T47D (cell line): Measurements from ENCODE around the gene EFHC1.
A peak's percentile ranks its signal among the peaks of the same experiment; 100 is the strongest.

Experiments used
- DNase-seq, 2 experiments: peaks; one replicate each; pipeline versions ENCODE4 v3.0.0 to v3.0.0-alpha.2; 2011 to 2012; ENCODE audit warnings: low read depth in 1 of 2, low spot score in 1 of 2
- JUND ChIP-seq: IDR thresholded peaks from 2 replicates; pipeline ENCODE4 v1.6.1; 2012; ENCODE audit warnings: low read depth
- in situ Hi-C: cut with HindIII; loops from 2 replicates; pipeline ENCODE4 v1.10.0; 2016; ENCODE audit warnings: low sequenced_read_pairs, low pct_unique_long_range_greater_than_20kb

Gene EFHC1

DNA sequence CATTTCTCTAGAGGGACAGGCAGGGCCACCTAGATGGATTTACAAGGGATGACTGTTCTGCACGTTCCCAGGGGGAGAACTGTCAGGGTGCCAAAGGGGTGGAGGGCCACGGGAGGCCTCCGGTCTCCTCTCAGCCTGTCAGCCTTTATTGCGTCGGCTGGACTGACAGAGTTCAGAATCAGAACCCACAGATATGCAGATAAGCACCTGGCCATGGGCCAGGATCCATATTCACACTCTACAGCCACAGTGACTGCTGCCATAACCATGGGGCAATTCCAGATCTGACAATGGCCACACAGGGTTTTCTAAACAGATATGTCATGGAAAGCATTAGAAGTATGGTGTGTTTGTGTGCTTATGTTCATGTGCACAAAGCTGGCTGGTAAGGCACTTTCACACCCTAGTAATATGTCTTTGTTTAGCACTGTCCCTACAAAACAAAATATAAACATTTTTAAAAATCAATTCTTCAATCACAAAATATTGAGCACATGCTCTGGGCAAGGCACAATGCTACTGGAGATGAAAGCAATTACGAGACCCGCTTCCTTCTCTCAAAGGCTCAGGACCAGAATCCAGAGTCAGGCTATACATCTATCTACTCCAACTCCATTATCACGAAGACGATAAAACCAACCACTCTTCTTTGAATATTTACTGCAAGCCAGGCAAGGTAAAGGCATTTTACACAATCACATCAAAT is 127.7 kb downstream of the EFHC1 start:
- DNase-seq, result peak in 1 of 2 experiments; percentile 27
- in situ Hi-C loops, result no loop called here
- TF ChIP-seq JUND, result no peak

DNA sequence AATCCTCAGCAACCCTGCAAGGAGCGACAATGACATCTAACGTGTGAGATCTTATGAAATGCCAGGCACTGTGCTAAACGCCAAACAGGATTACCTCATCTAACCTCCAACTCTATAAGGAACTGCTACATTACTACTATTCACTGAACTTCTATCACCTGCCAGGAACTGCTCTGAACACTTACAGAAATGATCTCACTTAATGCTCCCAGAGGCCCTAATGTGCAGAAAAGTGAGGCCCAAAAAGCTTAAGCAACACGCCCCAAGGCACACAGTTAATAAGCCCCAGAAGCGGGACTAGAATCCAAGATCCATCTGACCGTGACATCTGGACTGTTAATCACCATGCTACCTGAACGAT is 128.2 kb downstream of the EFHC1 start:
- in situ Hi-C loops, result no loop called here
- TF ChIP-seq JUND, result no peak
- DNase-seq, result no peak

DNA sequence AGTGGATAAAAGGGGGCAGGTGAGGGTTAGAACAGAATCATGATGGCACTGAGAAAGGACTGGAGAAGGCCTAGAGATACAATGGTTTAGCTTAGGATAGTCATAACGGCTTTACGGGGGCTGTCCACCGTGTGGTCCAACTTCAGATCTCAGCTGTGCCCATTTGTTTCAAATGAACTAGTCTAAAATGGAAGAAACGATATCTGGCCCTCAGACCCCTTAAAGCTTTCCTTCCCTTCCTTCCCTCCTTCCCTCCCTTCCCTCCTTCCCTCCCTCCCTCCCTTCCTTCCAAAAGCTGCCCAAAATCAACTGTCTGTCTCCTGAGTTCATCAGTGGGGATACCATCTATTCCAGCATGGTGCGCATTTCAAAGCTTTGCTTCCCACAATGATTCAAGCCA is 128.9 kb downstream of the EFHC1 start:
- TF ChIP-seq JUND, result no peak
- DNase-seq, result no peak
- in situ Hi-C loops, result no loop called here

- no peak for TF ChIP-seq JUND
- in situ Hi-C loops, result no loop called here
- no peak for DNase-seq
Measured at GRCh38 chr6:52549428-52549827, 129.3 kb downstream of the EFHC1 start.

GRCh38 chr6:52550014-52550575 is 130.0 kb downstream of the EFHC1 start:
- in situ Hi-C loops, result no loop called here
- no peak for TF ChIP-seq JUND
- no peak for DNase-seq

- in situ Hi-C loops, result no loop called here
- no peak for TF ChIP-seq JUND
- DNase-seq, result no peak
Measured at GRCh38 chr6:52550870-52551269, 130.7 kb downstream of the EFHC1 start.

- TF ChIP-seq JUND, result peak; percentile 62; the same call in 1 of the 2 replicates
- in situ Hi-C loops, result no loop called here
- DNase-seq, result peak in 1 of 2 experiments; percentile 91
Measured at GRCh38 chr6:52551483-52552277, 131.5 kb downstream of the EFHC1 start.

DNA sequence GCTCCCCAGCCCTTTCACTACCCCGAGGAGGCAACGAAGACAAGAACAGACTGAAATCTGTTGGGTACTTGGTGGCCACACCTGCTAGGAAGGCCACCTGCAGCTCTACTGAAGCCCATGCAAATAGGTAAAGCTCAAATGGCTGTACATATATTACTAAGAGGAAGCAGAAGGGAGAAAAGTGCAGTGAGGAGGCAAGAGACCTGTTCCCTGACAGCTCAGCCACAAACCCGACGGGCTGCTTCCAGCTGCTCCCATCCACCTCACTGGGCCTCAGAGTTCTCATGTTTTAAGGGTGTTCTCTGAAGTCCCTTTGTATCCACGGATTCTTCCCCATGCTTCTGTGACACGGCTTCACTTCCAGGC is 132.1 kb downstream of the EFHC1 start:
- DNase-seq, result no peak
- no peak for TF ChIP-seq JUND
- in situ Hi-C loops, result no loop called here

GRCh38 chr6:52553158-52553557 is 133.0 kb downstream of the EFHC1 start:
- no peak for DNase-seq
- no peak for TF ChIP-seq JUND
- in situ Hi-C loops, result no loop called here

- TF ChIP-seq JUND, result no peak
- in situ Hi-C loops, result no loop called here
- DNase-seq, result no peak
Measured at GRCh38 chr6:52553719-52554118, 133.6 kb downstream of the EFHC1 start.

GRCh38 chr6:52554684-52555280 is 134.6 kb downstream of the EFHC1 start:
- no peak for TF ChIP-seq JUND
- no peak for DNase-seq
- in situ Hi-C loops, result no loop called here

GRCh38 chr6:52555518-52556233 is 135.5 kb downstream of the EFHC1 start:
- in situ Hi-C loops, result no loop called here
- TF ChIP-seq JUND, result no peak
- DNase-seq, result no peak
